NCI-H510A (cell line): Measurements from ENCODE around the gene ATP8B3.

Experiments
- DNase-seq: peaks from one replicate; lab custom pipeline; 2025; lab: John Stamatoyannopoulos, UW

Gene ATP8B3

GRCh38 chr19:1756264-1756663 is 55.8 kb downstream of the ATP8B3 start:
- no peak for DNase-seq

GRCh38 chr19:1755467-1756171 is 56.5 kb downstream of the ATP8B3 start:
- no peak for DNase-seq

GRCh38 chr19:1754636-1755466 is 57.2 kb downstream of the ATP8B3 start:
- no peak for DNase-seq

GRCh38 chr19:1754018-1754635 is 57.9 kb downstream of the ATP8B3 start:
- DNase-seq = no peak

GRCh38 chr19:1752757-1753728 is 59.0 kb downstream of the ATP8B3 start, which contains the start of gene ONECUT3:
ONECUT3 (plus strand) TSS chr19:1753506; CDS start chr19:1753663, 157 bp downstream.
- DNase-seq = no peak

GRCh38 chr19:1752009-1752756 is 59.9 kb downstream of the ATP8B3 start:
- DNase-seq = no peak

- DNase-seq = no peak
Observed at GRCh38 chr19:1751367-1752008, 60.6 kb downstream of the ATP8B3 start.

- DNase-seq = no peak
Observed at GRCh38 chr19:1750343-1751021, 61.6 kb downstream of the ATP8B3 start.

GRCh38 chr19:1749373-1750342 is 62.4 kb downstream of the ATP8B3 start:
- no peak for DNase-seq

- DNase-seq = no peak
Observed at GRCh38 chr19:1748873-1749341, 63.2 kb downstream of the ATP8B3 start.

GRCh38 chr19:1748115-1748872 is 63.8 kb downstream of the ATP8B3 start:
- no peak for DNase-seq

GRCh38 chr19:1747285-1748114 is 64.6 kb downstream of the ATP8B3 start:
- DNase-seq = no peak

GRCh38 chr19:1746401-1747284 is 65.4 kb downstream of the ATP8B3 start:
- no peak for DNase-seq

GRCh38 chr19:1745589-1746031 is 66.5 kb downstream of the ATP8B3 start:
- no peak for DNase-seq

- no peak for DNase-seq
Observed at GRCh38 chr19:1744822-1745563, 67.1 kb downstream of the ATP8B3 start.
